ENCODE data around the gene GALNT1.

DNA sequence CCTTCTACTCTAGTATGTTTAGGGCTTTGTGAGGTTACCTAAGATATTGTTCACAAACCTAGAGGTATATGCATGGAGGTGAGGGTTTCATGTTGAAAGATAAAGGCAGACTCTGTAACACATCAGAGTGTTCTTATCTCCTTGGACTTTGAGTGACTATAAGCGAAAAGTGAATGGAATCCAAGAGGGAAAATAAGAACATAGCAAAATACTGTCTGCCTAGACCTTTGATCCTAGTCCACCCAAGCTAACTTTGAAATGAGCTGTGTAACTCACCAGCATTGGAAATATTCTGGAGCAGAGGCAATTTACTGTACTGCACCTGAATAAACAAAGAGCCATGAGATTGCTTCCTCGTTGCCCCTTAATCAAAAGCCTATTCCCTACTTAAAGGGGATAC lies 28.2 kb upstream of the GALNT1 start:
- TF ChIP-seq POLR2A (IDR thresholded peaks at IDR 0.05; ENCODE audit: low read length) (no peak), RAD21 (conservative IDR thresholded peaks at IDR 0.05 in 1 of 2, IDR thresholded peaks at IDR 0.05 in 1 of 2) (no peak), MYC (IDR thresholded peaks at IDR 0.05; ENCODE audit: borderline replicate concordance, low read length) (no peak)
- TF ChIP-seq, protein P1, sequence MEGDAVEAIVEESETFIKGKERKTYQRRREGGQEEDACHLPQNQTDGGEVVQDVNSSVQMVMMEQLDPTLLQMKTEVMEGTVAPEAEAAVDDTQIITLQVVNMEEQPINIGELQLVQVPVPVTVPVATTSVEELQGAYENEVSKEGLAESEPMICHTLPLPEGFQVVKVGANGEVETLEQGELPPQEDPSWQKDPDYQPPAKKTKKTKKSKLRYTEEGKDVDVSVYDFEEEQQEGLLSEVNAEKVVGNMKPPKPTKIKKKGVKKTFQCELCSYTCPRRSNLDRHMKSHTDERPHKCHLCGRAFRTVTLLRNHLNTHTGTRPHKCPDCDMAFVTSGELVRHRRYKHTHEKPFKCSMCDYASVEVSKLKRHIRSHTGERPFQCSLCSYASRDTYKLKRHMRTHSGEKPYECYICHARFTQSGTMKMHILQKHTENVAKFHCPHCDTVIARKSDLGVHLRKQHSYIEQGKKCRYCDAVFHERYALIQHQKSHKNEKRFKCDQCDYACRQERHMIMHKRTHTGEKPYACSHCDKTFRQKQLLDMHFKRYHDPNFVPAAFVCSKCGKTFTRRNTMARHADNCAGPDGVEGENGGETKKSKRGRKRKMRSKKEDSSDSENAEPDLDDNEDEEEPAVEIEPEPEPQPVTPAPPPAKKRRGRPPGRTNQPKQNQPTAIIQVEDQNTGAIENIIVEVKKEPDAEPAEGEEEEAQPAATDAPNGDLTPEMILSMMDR (IDR thresholded peaks at IDR 0.05), result no peak
- TF ChIP-seq, protein P2, sequence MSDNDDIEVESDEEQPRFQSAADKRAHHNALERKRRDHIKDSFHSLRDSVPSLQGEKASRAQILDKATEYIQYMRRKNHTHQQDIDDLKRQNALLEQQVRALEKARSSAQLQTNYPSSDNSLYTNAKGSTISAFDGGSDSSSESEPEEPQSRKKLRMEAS (IDR thresholded peaks at IDR 0.05), result no peak
- TF ChIP-seq, protein P3, sequence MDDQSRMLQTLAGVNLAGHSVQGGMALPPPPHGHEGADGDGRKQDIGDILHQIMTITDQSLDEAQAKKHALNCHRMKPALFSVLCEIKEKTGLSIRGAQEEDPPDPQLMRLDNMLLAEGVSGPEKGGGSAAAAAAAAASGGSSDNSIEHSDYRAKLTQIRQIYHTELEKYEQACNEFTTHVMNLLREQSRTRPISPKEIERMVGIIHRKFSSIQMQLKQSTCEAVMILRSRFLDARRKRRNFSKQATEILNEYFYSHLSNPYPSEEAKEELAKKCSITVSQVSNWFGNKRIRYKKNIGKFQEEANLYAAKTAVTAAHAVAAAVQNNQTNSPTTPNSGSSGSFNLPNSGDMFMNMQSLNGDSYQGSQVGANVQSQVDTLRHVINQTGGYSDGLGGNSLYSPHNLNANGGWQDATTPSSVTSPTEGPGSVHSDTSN (IDR thresholded peaks at IDR 0.05), result no peak
